Tibial nerve (tissue), 4 donors: Measurements from ENCODE around the gene SPNS1. TPM values are rescaled to one million over a fixed set of nuclear protein-coding genes. Genes with fewer than 3 reads are reported as not detected.

Experiments used
- DNase-seq, 2 donors: peaks; one replicate each; pipeline ENCODE4 v3.0.0-alpha.2; 2019; ENCODE audit warnings: low spot score in 2 of 2
- H3K27ac ChIP-seq, 4 donors: fragments of 200-600 bp; sonication (generic) in 3 of 4; one replicate each; pipeline ENCODE4 v1.5.1; 2017 to 2019; ENCODE audit warnings: mild to moderate bottlenecking in 1 of 4
- H3K27me3 ChIP-seq, 2 donors: fragments of 200-600 bp; sonication (generic) in 1 of 2; one replicate each; pipeline versions ENCODE4 v1.5.1 to v1.6.0; 2017 to 2019
- H3K36me3 ChIP-seq, 3 donors: fragments of 200-600 bp; sonication (generic); one replicate each; pipeline ENCODE4 v1.5.1; 2018 to 2019
- H3K4me1 ChIP-seq, 4 donors: fragments of 200-600 bp; sonication (generic) in 3 of 4; one replicate each; pipeline ENCODE4 v1.5.1; 2017 to 2019
- H3K4me3 ChIP-seq, 4 donors: fragments of 200-600 bp; sonication (generic) in 3 of 4; one replicate each; pipeline ENCODE4 v1.5.1; 2017 to 2019; ENCODE audit warnings: mild to moderate bottlenecking in 1 of 4, moderate library complexity in 1 of 4
- H3K9me3 ChIP-seq, 4 donors: fragments of 200-600 bp; sonication (generic) in 3 of 4; one replicate each; pipeline ENCODE4 v1.5.1; 2017 to 2019
- CTCF ChIP-seq, 5 experiments: fragments of 200-600 bp in 3 of 5; fragments of 450-650 bp in 2 of 5; sonication (generic) in 3 of 5; IDR thresholded peaks; one replicate each; pipeline ENCODE4 v1.5.1; 2016 to 2019; ENCODE audit warnings: antibody characterized with exemption in 5 of 5, mild to moderate bottlenecking in 3 of 5, moderate library complexity in 2 of 5
- EP300 ChIP-seq, 2 donors: sonication (generic); formaldehyde crosslinking; IDR thresholded peaks; one replicate each; pipeline ENCODE4 v1.6.1; 2017; ENCODE audit warnings: antibody characterized with exemption in 2 of 2, mild to moderate bottlenecking in 1 of 2
- POLR2A ChIP-seq, 2 donors: fragments of 450-650 bp; IDR thresholded peaks; one replicate each; pipeline ENCODE4 v1.6.1; 2017; ENCODE audit warnings: antibody characterized with exemption in 2 of 2, mild to moderate bottlenecking in 2 of 2, moderate library complexity in 2 of 2
- WGBS, 2 donors: methylation state at CpG; one replicate each; pipeline ENCODE4 v1.1.5; 2018; 5-methylcytosine and 5-hydroxymethylcytosine counted together
- total RNA-seq, 4 donors: library from RNA; depleted of rRNA; stranded (reverse); fragments of >200 nt; gene quantifications; one replicate each; pipeline ENCODE4 v1.1.0, GENCODE V29; 2016

Gene SPNS1
- total RNA-seq, 4 donors from 2014 or later: 9.8 to 38.4 (median 25.6) TPM

- no peak overlapping the region for H3K4me3 ChIP-seq
- TF ChIP-seq POLR2A (IDR thresholded peaks at IDR 0.05) (no peak), EP300 (IDR thresholded peaks at IDR 0.05) (no peak), CTCF (IDR thresholded peaks at IDR 0.05) (no peak)
- peaks cover 0 to 22% of the 10 kb centered on the region in 2 donors for H3K27me3 ChIP-seq
- peaks cover 0 to 3% (median 0%) of the 10 kb centered on the region in 4 donors for H3K4me1 ChIP-seq
- 92% methylated on average over 4 of the region's 4 CpGs for WGBS, 2 donors
- DNase-seq: no peak
- no peaks in the 10 kb centered on the region for H3K9me3 ChIP-seq
- no peaks in the 10 kb centered on the region for H3K36me3 ChIP-seq
- H3K27ac ChIP-seq: no peak overlapping the region
These were observed 51.2 kb downstream of the SPNS1 start for GRCh38 chr16:29025735-29026134.

GRCh38 chr16:29028457-29029167 is 54.0 kb downstream of the SPNS1 start:
- peaks cover 0 to 3% (median 0%) of the 10 kb centered on the region in 4 donors for H3K4me1 ChIP-seq
- H3K9me3 ChIP-seq: no peaks in the 10 kb centered on the region
- no peak overlapping the region for H3K27ac ChIP-seq
- no peak for TF ChIP-seq CTCF (IDR thresholded peaks at IDR 0.05)
- TF ChIP-seq POLR2A (IDR thresholded peaks at IDR 0.05): no peak
- TF ChIP-seq EP300 (IDR thresholded peaks at IDR 0.05): no peak
- DNase-seq: no peak
- H3K36me3 ChIP-seq: no peaks in the 10 kb centered on the region
- WGBS, 2 donors: 69 to 79% methylated on average over 7 of the region's 7 CpGs
- no peak overlapping the region for H3K4me3 ChIP-seq
- H3K27me3 ChIP-seq: peaks cover 0 to 21% of the 10 kb centered on the region in 2 donors

GRCh38 chr16:29029168-29029994 is 54.8 kb downstream of the SPNS1 start:
- TF ChIP-seq POLR2A (IDR thresholded peaks at IDR 0.05) (no peak), CTCF (IDR thresholded peaks at IDR 0.05) (no peak), EP300 (IDR thresholded peaks at IDR 0.05) (no peak)
- H3K4me3 ChIP-seq: no peak overlapping the region
- WGBS, 2 donors: 48 to 51% methylated on average over 15 to 16 of the region's 16 CpGs
- no peak overlapping the region for H3K27ac ChIP-seq
- no peaks in the 10 kb centered on the region for H3K36me3 ChIP-seq
- DNase-seq: no peak
- peaks cover 0 to 3% (median 0%) of the 10 kb centered on the region in 4 donors for H3K4me1 ChIP-seq
- H3K9me3 ChIP-seq: no peaks in the 10 kb centered on the region
- H3K27me3 ChIP-seq: peaks cover 0 to 13% of the 10 kb centered on the region in 2 donors

GRCh38 chr16:29030086-29030840 is 55.7 kb downstream of the SPNS1 start:
- peaks cover 0 to 3% (median 0%) of the 10 kb centered on the region in 4 donors for H3K4me1 ChIP-seq
- H3K36me3 ChIP-seq: no peaks in the 10 kb centered on the region
- no peaks in the 10 kb centered on the region for H3K9me3 ChIP-seq
- H3K4me3 ChIP-seq: no peak overlapping the region
- no peak for DNase-seq
- WGBS, 2 donors: 73 to 79% methylated on average over 8 of the region's 8 CpGs
- H3K27ac ChIP-seq: no peak overlapping the region
- H3K27me3 ChIP-seq: peaks cover 0 to 5% of the 10 kb centered on the region in 2 donors
- TF ChIP-seq EP300 (IDR thresholded peaks at IDR 0.05) (no peak), CTCF (IDR thresholded peaks at IDR 0.05) (no peak), POLR2A (IDR thresholded peaks at IDR 0.05) (no peak)

Other genes starting within 250 kb of the SPNS1 start
- 10 to 100 TPM in 2 of 4 donors, 1 to 10 TPM in 2; 8.4 to 15.9 (median 10.9) TPM for gene NPIPB9, start 223.0 kb upstream of the SPNS1 start, total RNA-seq
- 100 to 1,000 TPM in 1 of 4 donors, 10 to 100 TPM in 3; 57.6 to 121 (median 87.7) TPM for gene ATXN2L, start 151.8 kb upstream of the SPNS1 start, total RNA-seq
- 100 to 1,000 TPM in 3 of 4 donors, 10 to 100 TPM in 1; 88.1 to 136 (median 116) TPM for gene TUFM, start 128.4 kb upstream of the SPNS1 start, total RNA-seq
- 10 to 100 TPM; 33.7 to 44.8 (median 43.0) TPM for gene SH2B1, start 110.9 kb upstream of the SPNS1 start, total RNA-seq
- gene ATP2A1, start 96.3 kb upstream of the SPNS1 start, total RNA-seq: under 1 TPM; 0.20 to 0.90 (median 0.21) TPM
- gene RABEP2, start 49.5 kb upstream of the SPNS1 start, total RNA-seq: 10 to 100 TPM; 30.3 to 57.0 (median 32.4) TPM
- gene CD19, start 42.8 kb upstream of the SPNS1 start, total RNA-seq: 1 to 10 TPM in 1 of 4 donors, under 1 TPM in 1, not detected in 2; 0.59 to 1.3 TPM
- 10 to 100 TPM; 32.1 to 34.5 (median 34.0) TPM for gene NFATC2IP, start 23.8 kb upstream of the SPNS1 start, total RNA-seq
- gene LAT, start 10.3 kb downstream of the SPNS1 start, total RNA-seq: 10 to 100 TPM in 3 of 4 donors, 1 to 10 TPM in 1; 9.4 to 15.3 (median 12.4) TPM